Sigmoid colon (tissue), 7 donors: Measurements from ENCODE around the gene TNNT2. TPM values are rescaled to one million over a fixed set of nuclear protein-coding genes. Genes with fewer than 3 reads are reported as not detected.
A peak's percentile ranks its signal among the peaks of the same experiment; 100 is the strongest.

Source experiments
- DNase-seq: peaks from one replicate; pipeline ENCODE4 v3.0.0-alpha.2; 2019
- H3K27ac ChIP-seq, 4 donors: fragments of 200-600 bp; sonication (generic); one replicate each; pipeline ENCODE4 v1.5.1; 2016 to 2019; ENCODE audit warnings: mild to moderate bottlenecking in 1 of 4
- H3K27me3 ChIP-seq, 3 donors: fragments of 200-600 bp; sonication (generic); one replicate each; pipeline ENCODE4 v1.5.1; 2019; ENCODE audit warnings: mild to moderate bottlenecking in 1 of 3
- H3K36me3 ChIP-seq, 4 donors: fragments of 200-600 bp; sonication (generic); one replicate each; pipeline ENCODE4 v1.5.1; 2016 to 2019
- H3K4me1 ChIP-seq, 4 donors: fragments of 200-600 bp; sonication (generic); one replicate each; pipeline ENCODE4 v1.5.1; 2017 to 2019
- H3K4me3 ChIP-seq, 4 donors: fragments of 200-600 bp; sonication (generic); one replicate each; pipeline ENCODE4 v1.5.1; 2017 to 2019; ENCODE audit warnings: mild to moderate bottlenecking in 2 of 4, moderate library complexity in 1 of 4
- H3K9me3 ChIP-seq, 4 donors: fragments of 200-600 bp in 3 of 4; sonication (generic) in 3 of 4; one replicate each; pipeline versions ENCODE4 v1.5.1 to v1.6.1; 2013 to 2019
- EP300 ChIP-seq, 4 donors: sonication (generic); formaldehyde crosslinking; IDR thresholded peaks; one replicate each; pipeline ENCODE4 v1.6.1; 2017; ENCODE audit warnings: antibody characterized with exemption in 4 of 4
- POLR2A ChIP-seq, 2 donors: fragments of 450-650 bp; IDR thresholded peaks; one replicate each; pipeline ENCODE4 v1.6.1; 2016; ENCODE audit warnings: antibody characterized with exemption in 2 of 2, mild to moderate bottlenecking in 2 of 2, moderate library complexity in 2 of 2
- POLR2AphosphoS5 ChIP-seq, 4 donors: sonication (generic); formaldehyde crosslinking; IDR thresholded peaks; one replicate each; pipeline ENCODE4 v1.6.1; 2017; ENCODE audit warnings: antibody characterized with exemption in 4 of 4
- WGBS, 2 donors: extraction: QIAGEN DNeasy Blood & Tissue Kit; methylation state at CpG; one replicate each; pipeline ENCODE4 v1.1.7; 2013; 5-methylcytosine and 5-hydroxymethylcytosine counted together
- intact Hi-C: fragments of 100-400 bp; cut with DNase I; formaldehyde crosslinking; loops from one replicate; pipeline ENCODE4 v1.15.1; 2023
- polyA plus RNA-seq, 3 donors: library from polyadenylated mRNA; stranded (reverse); fragments of 200-250 nt; gene quantifications; one replicate each; pipeline ENCODE4 v1.2.3, GENCODE V29; 2013
- total RNA-seq, 4 donors: library from RNA; depleted of rRNA; stranded (reverse); fragments of >200 nt; gene quantifications; one replicate each; pipeline ENCODE4 v1.1.0, GENCODE V29; 2016
- TF ChIP-seq, protein P1 (sequence below), 4 experiments: fragments of 450-650 bp in 3 of 4; fragments of 200-600 bp in 1 of 4; IDR thresholded peaks; one replicate each; pipeline ENCODE4 v1.5.1; 2016 to 2019; ENCODE audit warnings: antibody characterized with exemption in 4 of 4, mild to moderate bottlenecking in 3 of 4, moderate library complexity in 2 of 4
- donor health status: healthy with polysubstance abuse.
- donor health status: Bipolar disorder and iron deficiency.
- donor health status: healthy.

Gene TNNT2
- total and polyA plus RNA-seq, 7 donors: 0.81 to 34.9 (median 3.9) TPM; not detected in 3

DNA sequence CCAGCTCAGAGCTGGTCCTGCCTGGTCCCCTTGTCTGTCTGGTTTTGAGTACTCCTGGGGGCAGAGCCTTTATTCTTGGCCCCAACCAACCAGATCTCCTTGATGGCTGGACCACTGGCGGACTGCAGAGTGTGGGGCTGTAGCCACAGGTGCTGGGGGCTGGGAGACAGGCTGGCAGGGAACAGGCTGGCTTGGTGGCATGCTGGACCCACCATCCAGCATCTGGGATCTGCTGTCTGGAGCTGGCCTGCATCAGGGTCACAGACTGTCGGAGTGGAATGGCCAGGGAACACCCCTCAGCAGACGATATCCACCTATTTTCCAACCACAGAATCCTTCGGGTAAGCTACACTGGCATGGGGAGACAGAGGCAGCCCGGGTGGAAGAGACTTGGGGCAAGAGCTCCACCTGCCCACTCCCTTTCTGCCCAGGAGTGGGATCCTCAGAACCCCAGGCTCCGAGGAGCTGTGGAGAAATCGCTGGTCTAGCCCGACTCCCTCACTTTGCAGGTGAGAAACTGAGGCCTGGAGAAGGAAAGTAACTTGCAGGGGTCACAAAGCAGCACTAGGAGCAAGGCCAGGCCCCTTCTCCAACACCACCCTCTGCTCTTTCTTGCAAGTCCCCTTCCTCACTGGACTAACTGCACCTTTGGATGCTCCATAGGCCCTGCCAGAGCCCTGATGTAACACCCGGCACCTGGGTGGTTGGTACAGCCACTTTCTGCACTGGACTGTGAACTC is 40.6 kb downstream of the TNNT2 start:
- DNase-seq: peak; percentile 35
- intact Hi-C loops: no loop called here

DNA sequence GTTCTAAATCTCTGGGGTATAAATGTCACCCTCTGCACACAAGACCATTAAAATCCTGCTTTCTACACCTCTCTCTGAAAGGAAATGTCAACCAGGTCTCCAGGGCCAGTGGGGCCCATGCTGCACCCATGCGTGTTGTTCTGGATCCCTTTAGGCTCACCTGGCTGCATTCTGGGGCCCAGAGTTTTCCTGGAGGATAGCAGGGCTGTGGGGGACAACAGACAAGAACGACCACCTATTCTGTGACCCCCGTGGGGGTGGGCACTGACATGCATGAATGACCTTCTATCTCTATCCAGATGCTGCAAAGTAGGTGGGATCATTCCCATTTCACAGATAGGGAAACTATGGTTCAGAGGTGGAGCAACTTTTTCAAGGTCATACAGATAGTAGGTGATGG is 41.6 kb downstream of the TNNT2 start:
- Histone ChIP-seq H3K9me3 (no peaks in the 10 kb centered on the region), H3K4me3 (no peak overlapping the region), H3K27ac (no peak overlapping the region), H3K27me3 (no peaks in the 10 kb centered on the region), H3K36me3 (no peaks in the 10 kb centered on the region), H3K4me1 (no peaks in the 10 kb centered on the region)
- TF ChIP-seq, protein P1, sequence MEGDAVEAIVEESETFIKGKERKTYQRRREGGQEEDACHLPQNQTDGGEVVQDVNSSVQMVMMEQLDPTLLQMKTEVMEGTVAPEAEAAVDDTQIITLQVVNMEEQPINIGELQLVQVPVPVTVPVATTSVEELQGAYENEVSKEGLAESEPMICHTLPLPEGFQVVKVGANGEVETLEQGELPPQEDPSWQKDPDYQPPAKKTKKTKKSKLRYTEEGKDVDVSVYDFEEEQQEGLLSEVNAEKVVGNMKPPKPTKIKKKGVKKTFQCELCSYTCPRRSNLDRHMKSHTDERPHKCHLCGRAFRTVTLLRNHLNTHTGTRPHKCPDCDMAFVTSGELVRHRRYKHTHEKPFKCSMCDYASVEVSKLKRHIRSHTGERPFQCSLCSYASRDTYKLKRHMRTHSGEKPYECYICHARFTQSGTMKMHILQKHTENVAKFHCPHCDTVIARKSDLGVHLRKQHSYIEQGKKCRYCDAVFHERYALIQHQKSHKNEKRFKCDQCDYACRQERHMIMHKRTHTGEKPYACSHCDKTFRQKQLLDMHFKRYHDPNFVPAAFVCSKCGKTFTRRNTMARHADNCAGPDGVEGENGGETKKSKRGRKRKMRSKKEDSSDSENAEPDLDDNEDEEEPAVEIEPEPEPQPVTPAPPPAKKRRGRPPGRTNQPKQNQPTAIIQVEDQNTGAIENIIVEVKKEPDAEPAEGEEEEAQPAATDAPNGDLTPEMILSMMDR (IDR thresholded peaks at IDR 0.05): no peak
- TF ChIP-seq POLR2A (IDR thresholded peaks at IDR 0.05): no peak
- TF ChIP-seq POLR2AphosphoS5 (IDR thresholded peaks at IDR 0.05): no peak
- no peak for TF ChIP-seq EP300 (IDR thresholded peaks at IDR 0.05)
- DNase-seq: peak; percentile 35
- 75% methylated on average over 3 of the region's 3 CpGs for WGBS, 2 donors
- intact Hi-C loops: no loop called here

More for the DNA sequence above, 40.6 kb downstream of the TNNT2 start:
- no peak overlapping the region for H3K4me3 ChIP-seq
- TF ChIP-seq, protein P1 (IDR thresholded peaks at IDR 0.05): no peak
- TF ChIP-seq POLR2AphosphoS5 (IDR thresholded peaks at IDR 0.05) (no peak), POLR2A (IDR thresholded peaks at IDR 0.05) (no peak), EP300 (IDR thresholded peaks at IDR 0.05) (no peak)
- no peaks in the 10 kb centered on the region for H3K4me1 ChIP-seq
- WGBS, 2 donors: 92 to 94% methylated on average over 9 of the region's 9 CpGs
- H3K9me3 ChIP-seq: peaks cover 0 to 3% (median 0%) of the 10 kb centered on the region in 4 donors
- no peaks in the 10 kb centered on the region for H3K36me3 ChIP-seq
- no peak overlapping the region for H3K27ac ChIP-seq
- H3K27me3 ChIP-seq: no peaks in the 10 kb centered on the region

DNA sequence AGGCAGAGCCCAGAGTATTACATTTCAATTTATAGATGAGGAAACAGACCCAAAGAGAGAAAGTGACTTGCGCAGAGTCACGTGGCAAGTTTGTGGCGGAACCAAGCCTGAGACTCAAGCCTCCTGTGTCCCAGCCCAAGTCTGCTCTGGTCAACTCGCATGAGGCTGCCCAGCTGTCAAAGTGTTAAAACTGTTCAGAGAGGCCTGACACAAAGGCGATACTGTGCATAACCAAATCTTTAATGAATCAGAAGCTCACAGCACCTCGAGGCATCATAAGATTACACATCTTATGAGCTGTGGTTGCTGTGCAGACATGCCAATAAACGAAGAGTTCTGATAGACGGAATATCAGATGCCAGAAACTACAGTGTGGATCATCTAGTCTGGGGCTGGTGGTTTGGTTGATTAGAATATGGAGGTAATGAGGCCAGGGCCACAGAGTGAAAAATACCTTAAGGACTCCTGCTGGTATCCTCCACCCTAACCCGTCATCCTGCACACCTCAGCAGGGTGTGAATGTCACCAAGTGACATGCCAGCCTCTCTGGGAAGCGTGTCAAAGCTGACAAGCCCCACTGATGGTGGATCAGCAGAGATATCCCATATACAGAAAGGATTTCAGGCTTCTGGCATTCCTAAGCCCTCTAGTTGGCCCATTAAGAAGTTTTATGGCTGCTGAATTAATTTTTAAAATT is 42.2 kb downstream of the TNNT2 start:
- Histone ChIP-seq H3K36me3 (no peaks in the 10 kb centered on the region), H3K27me3 (no peaks in the 10 kb centered on the region), H3K9me3 (no peaks in the 10 kb centered on the region), H3K4me1 (no peaks in the 10 kb centered on the region), H3K4me3 (no peak overlapping the region), H3K27ac (no peak overlapping the region)
- WGBS, 2 donors: 88% methylated on average over 10 of the region's 10 CpGs
- DNase-seq: peak; percentile 57
- intact Hi-C loops: no loop called here
- no peak for TF ChIP-seq POLR2AphosphoS5 (IDR thresholded peaks at IDR 0.05)
- TF ChIP-seq EP300 (IDR thresholded peaks at IDR 0.05): no peak
- no peak for TF ChIP-seq POLR2A (IDR thresholded peaks at IDR 0.05)
- TF ChIP-seq, protein P1 (IDR thresholded peaks at IDR 0.05): no peak

DNA sequence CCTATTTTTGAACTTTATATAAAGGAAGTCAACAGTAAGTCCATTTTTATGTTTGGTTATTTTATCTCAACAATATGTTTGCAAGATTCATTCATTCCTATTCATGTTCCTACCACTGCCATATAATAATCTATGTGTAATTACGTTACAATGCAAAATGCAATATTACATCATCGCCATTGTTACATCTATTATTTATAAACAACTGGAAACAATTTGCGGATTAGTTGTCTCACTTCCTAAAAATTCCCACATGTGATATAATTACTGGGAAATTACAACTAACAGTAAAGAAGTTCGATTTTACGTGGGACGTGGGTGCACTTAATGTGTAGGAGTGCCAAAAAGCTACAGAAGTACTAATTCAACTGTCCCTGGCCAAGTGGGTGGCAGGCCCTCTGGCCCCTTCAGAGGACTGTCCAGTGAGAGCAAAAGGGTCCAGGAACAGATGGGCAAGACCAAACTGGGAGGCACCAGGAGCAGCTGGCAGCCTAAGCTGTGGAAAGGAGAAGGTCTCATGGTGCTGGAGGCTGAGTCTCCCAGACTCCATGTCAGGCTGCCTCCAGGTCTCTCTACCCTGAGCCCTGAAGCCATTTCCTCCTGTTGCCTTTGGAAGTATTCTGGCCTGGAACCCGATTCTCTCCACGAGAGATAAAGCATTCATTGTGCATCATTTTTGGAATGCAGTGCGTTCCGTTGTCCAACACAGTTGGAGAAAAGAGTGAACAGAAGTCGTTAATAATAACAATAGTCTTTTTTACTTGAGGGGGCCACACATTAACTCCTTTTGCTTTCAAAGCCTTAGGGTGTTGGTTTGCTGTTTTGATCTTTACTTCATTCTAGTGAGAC is 42.9 kb downstream of the TNNT2 start:
- 83 to 87% methylated on average over 11 of the region's 11 CpGs for WGBS, 2 donors
- TF ChIP-seq, protein P1 (IDR thresholded peaks at IDR 0.05): no peak
- TF ChIP-seq POLR2A (IDR thresholded peaks at IDR 0.05) (no peak), EP300 (IDR thresholded peaks at IDR 0.05) (no peak), POLR2AphosphoS5 (IDR thresholded peaks at IDR 0.05) (no peak)
- H3K27ac ChIP-seq: no peak overlapping the region
- no peaks in the 10 kb centered on the region for H3K27me3 ChIP-seq
- no peaks in the 10 kb centered on the region for H3K36me3 ChIP-seq
- peaks cover 0 to under 1% (median 0%) of the 10 kb centered on the region in 4 donors for H3K4me1 ChIP-seq
- peak; percentile 13 for DNase-seq
- H3K9me3 ChIP-seq: no peaks in the 10 kb centered on the region
- no peak overlapping the region for H3K4me3 ChIP-seq
- intact Hi-C loops: no loop called here
